Inflammatory macrophage (primary cell): Measurements from ENCODE around the gene MARCO.
A peak's percentile ranks its signal among the peaks of the same experiment; 100 is the strongest.

Experiments used
- DNase-seq, 2 donors: peaks; one replicate each; pipeline ENCODE4 v3.0.0-alpha.2; 2020 to 2022
- total RNA-seq, 18 experiments: gene quantifications; one replicate each; lab custom pipeline; 2026; ENCODE audit warnings: mixed read lengths in 6 of 18, inconsistent platforms in 2 of 18; lab: John Stamatoyannopoulos, UW

The MARCO gene
- total RNA-seq, result 51.1 to 391 (median 164) reads per million in 18 experiments

- DNase-seq, result peak; percentile 27 to 65
These were observed at the start of gene MARCO for GRCh38 chr2:118942031-118942430. MARCO (plus strand) TSS chr2:118942194; CDS start chr2:118942301, 107 bp downstream.

GRCh38 chr2:118893100-118893499, 48.9 kb upstream of the MARCO start:
- DNase-seq, result no peak

- peak; percentile 61 to 91 for DNase-seq
These were observed 39.5 kb upstream of the MARCO start for GRCh38 chr2:118902266-118903028.

GRCh38 chr2:118903029-118903351, 39.0 kb upstream of the MARCO start:
- DNase-seq, result no peak

GRCh38 chr2:118903551-118904479, 38.2 kb upstream of the MARCO start:
- peak; percentile 16 to 42 for DNase-seq

GRCh38 chr2:118905206-118905605, 36.8 kb upstream of the MARCO start:
- DNase-seq, result no peak

GRCh38 chr2:118906186-118906585, 35.8 kb upstream of the MARCO start:
- no peak for DNase-seq

- no peak for DNase-seq
These were observed 34.2 kb upstream of the MARCO start for GRCh38 chr2:118907759-118908158.

- no peak for DNase-seq
These were observed 32.8 kb upstream of the MARCO start for GRCh38 chr2:118909191-118909590.

- DNase-seq, result no peak
These were observed 30.7 kb upstream of the MARCO start for GRCh38 chr2:118911166-118911856.

- no peak for DNase-seq
These were observed 30.1 kb upstream of the MARCO start for GRCh38 chr2:118911936-118912335.

- no peak for DNase-seq
These were observed 28.7 kb upstream of the MARCO start for GRCh38 chr2:118913131-118913802.

- peak; percentile 82 to 83 for DNase-seq
These were observed 28.0 kb upstream of the MARCO start for GRCh38 chr2:118913803-118914645.

GRCh38 chr2:118914721-118915453, 27.1 kb upstream of the MARCO start:
- DNase-seq, result no peak

GRCh38 chr2:118918017-118918416, 24.0 kb upstream of the MARCO start:
- DNase-seq, result peak; percentile 14 to 41

GRCh38 chr2:118921646-118922045, 20.3 kb upstream of the MARCO start:
- no peak for DNase-seq

- no peak for DNase-seq
These were observed 19.7 kb upstream of the MARCO start for GRCh38 chr2:118922254-118922653.

- DNase-seq, result no peak
These were observed 18.6 kb upstream of the MARCO start for GRCh38 chr2:118923371-118923770.

GRCh38 chr2:118925476-118925875, 16.5 kb upstream of the MARCO start:
- DNase-seq, result peak; percentile 18 to 32

GRCh38 chr2:118925981-118926380, 16.0 kb upstream of the MARCO start:
- peak; percentile 47 to 53 for DNase-seq

GRCh38 chr2:118929059-118929458, 12.9 kb upstream of the MARCO start:
- peak; percentile 39 to 49 for DNase-seq
